ENCODE results near the gene MT3. TPM values are rescaled to one million over a fixed set of nuclear protein-coding genes. Genes with fewer than 3 reads are reported as not detected.
A peak's percentile ranks its signal among the peaks of the same experiment; 100 is the strongest.

MT3 gene
- total and polyA plus RNA-seq, 4 donors = 1.6 TPM; not detected in 3

DNA sequence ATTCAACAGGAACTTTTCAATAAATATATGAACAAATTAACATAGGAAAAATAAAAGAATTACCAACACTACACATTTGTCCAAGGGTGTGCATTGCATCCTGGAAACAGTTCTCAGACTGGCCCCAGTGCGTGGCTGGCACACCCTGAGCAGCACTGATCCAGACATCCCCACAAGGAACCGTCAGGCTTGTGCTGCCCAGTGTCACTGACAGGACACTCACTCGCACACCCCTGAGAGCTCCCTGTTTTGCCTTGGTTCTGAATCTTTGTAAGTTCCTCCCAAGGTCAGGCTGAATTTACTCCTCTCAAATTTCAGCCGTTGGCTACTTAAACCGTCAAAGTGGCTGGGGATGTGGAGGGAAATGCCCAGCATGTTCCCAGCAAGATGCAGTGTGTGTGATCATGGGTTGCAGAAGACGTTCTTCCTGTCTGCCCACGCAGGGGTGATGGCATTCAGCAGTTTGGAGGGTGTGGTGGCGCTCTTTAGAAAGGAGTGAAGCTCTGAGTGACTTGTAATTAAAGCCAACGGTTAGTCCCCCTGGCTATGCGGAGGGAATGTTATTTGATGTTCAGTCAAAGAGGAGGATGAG, 20.8 kb downstream of the MT3 start:
- WGBS, 2 donors = 19 to 21% methylated on average over 10 of the region's 10 CpGs
- H3K9me3 ChIP-seq (ENCODE audit: control insufficient read depth, low read length) = no peaks in the 10 kb centered on the region
- H3K4me1 ChIP-seq (ENCODE audit: control insufficient read depth in 1 of 2, insufficient read depth in 2 of 2, low read length in 2 of 2) = peaks cover 0 to 5% of the 10 kb centered on the region in 2 donors
- intact Hi-C loops (cut with DNase I) = no loop called here
- DNase-seq = peak; percentile 70 to 85
- H3K27me3 ChIP-seq (ENCODE audit: control insufficient read depth in 1 of 2, insufficient read depth in 2 of 2, low read length in 1 of 2) = no peaks in the 10 kb centered on the region
- ATAC-seq (ENCODE audit: low FRiP score) = peak; percentile 2
- H3K27ac ChIP-seq (ENCODE audit: low read depth in 1 of 2, low read length in 2 of 2) = peak overlapping the region; percentile 1 to 97
- no peak overlapping the region for H3K4me3 ChIP-seq (ENCODE audit: low read length in 2 of 2)
- H3K36me3 ChIP-seq (ENCODE audit: control insufficient read depth in 1 of 2, insufficient read depth in 2 of 2, low read length in 1 of 2) = no peaks in the 10 kb centered on the region

- 15 to 29% methylated on average over 2 of the region's 2 CpGs for WGBS, 2 donors
- no peaks in the 10 kb centered on the region for H3K27me3 ChIP-seq (ENCODE audit: control insufficient read depth in 1 of 2, insufficient read depth in 2 of 2, low read length in 1 of 2)
- H3K4me1 ChIP-seq (ENCODE audit: control insufficient read depth in 1 of 2, insufficient read depth in 2 of 2, low read length in 2 of 2) = peaks cover 0 to 5% of the 10 kb centered on the region in 2 donors
- H3K9me3 ChIP-seq (ENCODE audit: control insufficient read depth, low read length) = no peaks in the 10 kb centered on the region
- no peaks in the 10 kb centered on the region for H3K36me3 ChIP-seq (ENCODE audit: control insufficient read depth in 1 of 2, insufficient read depth in 2 of 2, low read length in 1 of 2)
- no peak overlapping the region for H3K4me3 ChIP-seq (ENCODE audit: low read length in 2 of 2)
- peak overlapping the region; percentile 1 to 97 for H3K27ac ChIP-seq (ENCODE audit: low read depth in 1 of 2, low read length in 2 of 2)
- no peak for ATAC-seq (ENCODE audit: low FRiP score)
- no peak for DNase-seq
- intact Hi-C loops (cut with DNase I) = no loop called here
Observed at GRCh38 chr16:56610609-56611111, 21.3 kb downstream of the MT3 start.

- intact Hi-C loops (cut with DNase I) = no loop called here
- H3K27ac ChIP-seq (ENCODE audit: low read depth in 1 of 2, low read length in 2 of 2) = peak overlapping the region in 1 of 2 donors; percentile 97
- H3K4me1 ChIP-seq (ENCODE audit: control insufficient read depth in 1 of 2, insufficient read depth in 2 of 2, low read length in 2 of 2) = peaks cover 0 to 5% of the 10 kb centered on the region in 2 donors
- DNase-seq (peak; percentile 82), ATAC-seq (ENCODE audit: low FRiP score) (peak; percentile 61)
- WGBS, 2 donors = 27 to 53% methylated on average over 2 of the region's 2 CpGs
- no peaks in the 10 kb centered on the region for H3K36me3 ChIP-seq (ENCODE audit: control insufficient read depth in 1 of 2, insufficient read depth in 2 of 2, low read length in 1 of 2)
- no peaks in the 10 kb centered on the region for H3K27me3 ChIP-seq (ENCODE audit: control insufficient read depth in 1 of 2, insufficient read depth in 2 of 2, low read length in 1 of 2)
- no peaks in the 10 kb centered on the region for H3K9me3 ChIP-seq (ENCODE audit: control insufficient read depth, low read length)
- no peak overlapping the region for H3K4me3 ChIP-seq (ENCODE audit: low read length in 2 of 2)
Observed at GRCh38 chr16:56611281-56611833, 22.0 kb downstream of the MT3 start.

DNA sequence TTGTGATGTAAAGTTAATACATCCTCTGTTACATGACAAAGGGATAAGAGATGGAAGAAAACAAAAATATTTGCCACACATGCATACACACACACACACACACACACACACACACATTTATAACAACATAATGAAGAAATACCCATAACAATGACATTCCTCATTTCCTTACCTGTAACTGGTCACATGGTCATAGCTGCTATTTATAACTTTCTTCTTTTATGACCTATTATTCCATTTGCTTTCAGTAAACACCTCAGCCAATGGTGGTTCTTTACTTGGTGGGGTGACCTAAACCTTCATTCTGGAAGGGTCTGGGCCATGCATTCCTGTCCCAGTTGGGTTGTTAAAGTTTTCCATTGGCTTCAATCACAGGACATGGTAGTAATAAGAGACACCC, 24.4 kb downstream of the MT3 start:
- no peak for ATAC-seq (ENCODE audit: low FRiP score)
- H3K4me1 ChIP-seq (ENCODE audit: control insufficient read depth in 1 of 2, insufficient read depth in 2 of 2, low read length in 2 of 2) = peaks cover 0 to 5% of the 10 kb centered on the region in 2 donors

DNA sequence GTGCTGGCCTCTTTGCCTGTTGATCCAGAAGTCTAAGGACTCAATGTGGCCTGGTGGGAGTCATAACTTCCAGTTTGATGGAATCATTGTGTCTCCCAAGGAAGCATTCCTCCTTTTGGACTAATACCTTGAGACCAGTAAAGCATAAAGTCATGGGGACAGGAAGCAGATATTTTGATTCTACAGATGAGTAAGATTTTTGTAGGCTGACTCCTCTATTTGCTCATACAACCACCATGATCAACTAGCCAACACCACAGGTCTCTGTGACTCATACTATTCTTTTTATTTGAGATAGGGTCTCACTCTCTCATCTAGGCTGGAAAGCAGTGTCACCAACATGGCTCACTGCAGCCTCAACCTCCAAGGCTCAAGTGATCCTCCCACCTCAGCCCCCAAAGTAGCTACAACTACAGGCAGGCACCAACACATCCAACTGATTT, 25.2 kb downstream of the MT3 start:
- DNase-seq (no peak), ATAC-seq (ENCODE audit: low FRiP score) (no peak)
- peaks cover 0 to 5% of the 10 kb centered on the region in 2 donors for H3K4me1 ChIP-seq (ENCODE audit: control insufficient read depth in 1 of 2, insufficient read depth in 2 of 2, low read length in 2 of 2)
- no peaks in the 10 kb centered on the region for H3K36me3 ChIP-seq (ENCODE audit: control insufficient read depth in 1 of 2, insufficient read depth in 2 of 2, low read length in 1 of 2)
- H3K9me3 ChIP-seq (ENCODE audit: control insufficient read depth, low read length) = no peaks in the 10 kb centered on the region
- no peak overlapping the region for H3K4me3 ChIP-seq (ENCODE audit: low read length in 2 of 2)
- intact Hi-C loops (cut with DNase I) = no loop called here
- H3K27me3 ChIP-seq (ENCODE audit: control insufficient read depth in 1 of 2, insufficient read depth in 2 of 2, low read length in 1 of 2) = no peaks in the 10 kb centered on the region
- no peak overlapping the region for H3K27ac ChIP-seq (ENCODE audit: low read depth in 1 of 2, low read length in 2 of 2)

More for the DNA sequence above, 24.4 kb downstream of the MT3 start:
- Histone ChIP-seq H3K27ac (ENCODE audit: low read depth in 1 of 2, low read length in 2 of 2) (no peak overlapping the region), H3K36me3 (ENCODE audit: control insufficient read depth in 1 of 2, insufficient read depth in 2 of 2, low read length in 1 of 2) (no peaks in the 10 kb centered on the region), H3K27me3 (ENCODE audit: control insufficient read depth in 1 of 2, insufficient read depth in 2 of 2, low read length in 1 of 2) (no peaks in the 10 kb centered on the region), H3K9me3 (ENCODE audit: control insufficient read depth, low read length) (no peaks in the 10 kb centered on the region), H3K4me3 (ENCODE audit: low read length in 2 of 2) (no peak overlapping the region)
- DNase-seq = no peak
- intact Hi-C loops (cut with DNase I) = no loop called here

DNA sequence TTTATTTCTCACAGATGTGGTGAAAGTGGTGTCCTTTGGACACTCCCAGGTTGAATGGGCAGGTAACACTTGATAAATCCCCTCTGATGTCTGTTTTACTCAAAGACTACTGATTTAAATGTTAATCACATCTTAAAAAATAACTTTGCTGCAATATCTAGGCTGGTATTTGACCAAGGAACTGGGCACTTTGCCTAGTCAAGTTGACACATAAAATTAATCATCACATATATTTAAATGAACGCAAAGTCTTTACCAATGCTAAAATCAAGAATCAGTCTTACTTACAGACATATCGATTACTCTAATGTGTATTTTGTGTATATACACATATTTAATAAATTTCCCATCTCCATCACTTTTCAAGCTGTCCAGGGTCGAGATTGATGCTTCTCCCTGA, 26.0 kb downstream of the MT3 start:
- no peak for ATAC-seq (ENCODE audit: low FRiP score)
- peaks cover 0 to 5% of the 10 kb centered on the region in 2 donors for H3K4me1 ChIP-seq (ENCODE audit: control insufficient read depth in 1 of 2, insufficient read depth in 2 of 2, low read length in 2 of 2)
- no peak overlapping the region for H3K4me3 ChIP-seq (ENCODE audit: low read length in 2 of 2)
- H3K27me3 ChIP-seq (ENCODE audit: control insufficient read depth in 1 of 2, insufficient read depth in 2 of 2, low read length in 1 of 2) = no peaks in the 10 kb centered on the region
- DNase-seq = no peak
- intact Hi-C loops (cut with DNase I) = no loop called here
- 81 to 89% methylated on average over 3 of the region's 3 CpGs for WGBS, 2 donors
- H3K9me3 ChIP-seq (ENCODE audit: control insufficient read depth, low read length) = no peaks in the 10 kb centered on the region
- no peaks in the 10 kb centered on the region for H3K36me3 ChIP-seq (ENCODE audit: control insufficient read depth in 1 of 2, insufficient read depth in 2 of 2, low read length in 1 of 2)
- H3K27ac ChIP-seq (ENCODE audit: low read depth in 1 of 2, low read length in 2 of 2) = no peak overlapping the region

GRCh38 chr16:56616608-56617211, 27.4 kb downstream of the MT3 start:
- H3K4me1 ChIP-seq (ENCODE audit: control insufficient read depth in 1 of 2, insufficient read depth in 2 of 2, low read length in 2 of 2) = no peaks in the 10 kb centered on the region
- ATAC-seq (ENCODE audit: low FRiP score) (peak; percentile 45), DNase-seq (no peak)
- no peak overlapping the region for H3K4me3 ChIP-seq (ENCODE audit: low read length in 2 of 2)
- H3K36me3 ChIP-seq (ENCODE audit: control insufficient read depth in 1 of 2, insufficient read depth in 2 of 2, low read length in 1 of 2) = no peaks in the 10 kb centered on the region
- H3K27me3 ChIP-seq (ENCODE audit: control insufficient read depth in 1 of 2, insufficient read depth in 2 of 2, low read length in 1 of 2) = no peaks in the 10 kb centered on the region
- no peak overlapping the region for H3K27ac ChIP-seq (ENCODE audit: low read depth in 1 of 2, low read length in 2 of 2)
- H3K9me3 ChIP-seq (ENCODE audit: control insufficient read depth, low read length) = no peaks in the 10 kb centered on the region
- intact Hi-C loops (cut with DNase I) = no loop called here
- WGBS, 2 donors = 56 to 57% methylated on average over 23 of the region's 23 CpGs

DNA sequence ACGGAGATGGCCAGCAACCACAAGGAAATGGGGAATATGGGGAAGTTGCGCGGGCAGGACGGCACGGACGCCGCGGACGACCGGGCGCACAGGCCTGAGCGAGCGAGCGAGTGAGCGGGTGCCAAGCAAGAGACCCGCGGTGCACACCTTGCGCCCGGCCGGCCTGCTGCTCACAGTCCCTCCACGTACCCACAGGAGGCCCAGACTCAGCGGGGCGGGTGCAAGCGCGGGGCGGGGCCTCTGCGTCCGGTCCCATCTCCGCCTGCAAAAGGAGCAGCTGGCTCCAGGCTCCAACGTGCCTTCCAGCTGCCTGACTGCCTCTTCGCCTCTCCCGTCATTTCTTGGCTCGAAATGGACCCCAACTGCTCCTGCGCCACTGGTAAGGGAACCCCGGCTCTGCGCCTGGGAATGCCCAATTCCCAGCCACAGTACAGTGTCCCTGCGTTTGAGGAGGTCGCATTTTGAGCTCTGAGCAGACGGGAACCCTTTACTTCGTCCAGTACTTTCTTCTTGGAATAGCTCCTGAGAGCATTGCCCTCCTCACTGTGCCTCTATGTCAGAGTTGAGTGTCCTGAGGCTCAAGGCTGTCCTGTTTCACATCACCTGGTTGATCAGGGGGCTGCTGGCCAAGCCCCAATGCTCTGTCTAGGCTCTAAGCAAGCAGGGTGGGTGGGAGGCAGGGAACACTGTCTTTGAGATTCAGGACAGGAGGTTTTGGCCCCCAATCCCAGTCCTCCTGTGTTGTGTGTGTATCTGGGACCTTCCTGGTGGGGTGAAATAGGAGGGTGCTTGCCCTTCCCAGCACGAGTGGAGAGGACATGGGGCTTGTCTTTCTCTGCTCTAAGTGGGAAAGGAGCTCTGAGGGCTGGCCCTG, 28.1 kb downstream of the MT3 start:
- WGBS, 2 donors = 2 to 3% methylated on average over 33 to 41 of the region's 41 CpGs

More for the DNA sequence above, 28.1 kb downstream of the MT3 start:
- peak overlapping the region in 1 of 2 donors; percentile 16 for H3K4me3 ChIP-seq (ENCODE audit: low read length in 2 of 2)
- ATAC-seq (ENCODE audit: low FRiP score) = peak; percentile 92
- peak; percentile 91 to 93 for DNase-seq
- peak overlapping the region in 1 of 2 donors; percentile 23 for H3K27ac ChIP-seq (ENCODE audit: low read depth in 1 of 2, low read length in 2 of 2)
- no peaks in the 10 kb centered on the region for H3K4me1 ChIP-seq (ENCODE audit: control insufficient read depth in 1 of 2, insufficient read depth in 2 of 2, low read length in 2 of 2)
- intact Hi-C loops (cut with DNase I) = no loop called here
- no peaks in the 10 kb centered on the region for H3K9me3 ChIP-seq (ENCODE audit: control insufficient read depth, low read length)
- no peaks in the 10 kb centered on the region for H3K27me3 ChIP-seq (ENCODE audit: control insufficient read depth in 1 of 2, insufficient read depth in 2 of 2, low read length in 1 of 2)
- no peaks in the 10 kb centered on the region for H3K36me3 ChIP-seq (ENCODE audit: control insufficient read depth in 1 of 2, insufficient read depth in 2 of 2, low read length in 1 of 2)

Data from aorta (tissue), 5 donors.